ENCODE measurements around the gene GHR. TPM values are rescaled to one million over a fixed set of nuclear protein-coding genes. Genes with fewer than 3 reads are reported as not detected.

The GHR gene
- total RNA-seq, 1 experiment from 2014 or later, result 1.8 TPM

- no peak overlapping the region for H3K4me3 Mint-ChIP-seq (ENCODE audit: unreplicated experiment)
- no TSS peak for BruUV-seq (replicated peaks)
- H3K4me1 Mint-ChIP-seq (ENCODE audit: insufficient read depth, unreplicated experiment), result peaks cover 7% of the 10 kb centered on the region
- no peak overlapping the region for H3K27ac Mint-ChIP-seq (ENCODE audit: low read depth, unreplicated experiment)
- H3K27me3 Mint-ChIP-seq (ENCODE audit: insufficient read depth, unreplicated experiment), result no peaks in the 10 kb centered on the region
- peak; percentile 24 for DNase-seq (ENCODE audit: unreplicated experiment)
- ChIA-PET POLR2A (interaction anchor here (1.1 kb wide), 1 partner anchor 32 kb away, joined by 3 read pairs; no protein-coding TSS in a partner anchor), CTCF (interaction anchor here (1.3 kb wide), 1 partner anchor 10 kb away, joined by 3 read pairs; no protein-coding TSS in a partner anchor)
- TF ChIP-seq, protein P1, sequence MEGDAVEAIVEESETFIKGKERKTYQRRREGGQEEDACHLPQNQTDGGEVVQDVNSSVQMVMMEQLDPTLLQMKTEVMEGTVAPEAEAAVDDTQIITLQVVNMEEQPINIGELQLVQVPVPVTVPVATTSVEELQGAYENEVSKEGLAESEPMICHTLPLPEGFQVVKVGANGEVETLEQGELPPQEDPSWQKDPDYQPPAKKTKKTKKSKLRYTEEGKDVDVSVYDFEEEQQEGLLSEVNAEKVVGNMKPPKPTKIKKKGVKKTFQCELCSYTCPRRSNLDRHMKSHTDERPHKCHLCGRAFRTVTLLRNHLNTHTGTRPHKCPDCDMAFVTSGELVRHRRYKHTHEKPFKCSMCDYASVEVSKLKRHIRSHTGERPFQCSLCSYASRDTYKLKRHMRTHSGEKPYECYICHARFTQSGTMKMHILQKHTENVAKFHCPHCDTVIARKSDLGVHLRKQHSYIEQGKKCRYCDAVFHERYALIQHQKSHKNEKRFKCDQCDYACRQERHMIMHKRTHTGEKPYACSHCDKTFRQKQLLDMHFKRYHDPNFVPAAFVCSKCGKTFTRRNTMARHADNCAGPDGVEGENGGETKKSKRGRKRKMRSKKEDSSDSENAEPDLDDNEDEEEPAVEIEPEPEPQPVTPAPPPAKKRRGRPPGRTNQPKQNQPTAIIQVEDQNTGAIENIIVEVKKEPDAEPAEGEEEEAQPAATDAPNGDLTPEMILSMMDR (IDR thresholded peaks at IDR 0.05; ENCODE audit: unreplicated experiment), result no peak
- H3K9me3 Mint-ChIP-seq (ENCODE audit: unreplicated experiment), result peaks cover 7% of the 10 kb centered on the region
- no peaks in the 10 kb centered on the region for H3K36me3 Mint-ChIP-seq (ENCODE audit: insufficient read depth, unreplicated experiment)
- intact Hi-C loops (cut with micrococcal nuclease), result no loop called here
Observed at GRCh38 chr5:42387563-42387962, 35.7 kb upstream of the GHR start.

- Mint-ChIP-seq H3K27me3 (ENCODE audit: insufficient read depth, unreplicated experiment) (no peaks in the 10 kb centered on the region), H3K27ac (ENCODE audit: low read depth, unreplicated experiment) (no peak overlapping the region), H3K4me3 (ENCODE audit: unreplicated experiment) (no peak overlapping the region), H3K36me3 (ENCODE audit: insufficient read depth, unreplicated experiment) (no peaks in the 10 kb centered on the region), H3K9me3 (ENCODE audit: unreplicated experiment) (peaks cover 15% of the 10 kb centered on the region), H3K4me1 (ENCODE audit: insufficient read depth, unreplicated experiment) (peaks cover 7% of the 10 kb centered on the region)
- ChIA-PET CTCF (interaction anchor here (0.7 kb wide), 1 partner anchor 21 kb away, joined by 3 read pairs; no protein-coding TSS in a partner anchor), POLR2A (no interaction called here)
- intact Hi-C loops (cut with micrococcal nuclease), result no loop called here
- DNase-seq (ENCODE audit: unreplicated experiment), result no peak
- BruUV-seq (replicated peaks), result no TSS peak
- TF ChIP-seq, protein P1 (IDR thresholded peaks at IDR 0.05; ENCODE audit: unreplicated experiment), result no peak
Observed at GRCh38 chr5:42390115-42390514, 33.1 kb upstream of the GHR start.

DNA sequence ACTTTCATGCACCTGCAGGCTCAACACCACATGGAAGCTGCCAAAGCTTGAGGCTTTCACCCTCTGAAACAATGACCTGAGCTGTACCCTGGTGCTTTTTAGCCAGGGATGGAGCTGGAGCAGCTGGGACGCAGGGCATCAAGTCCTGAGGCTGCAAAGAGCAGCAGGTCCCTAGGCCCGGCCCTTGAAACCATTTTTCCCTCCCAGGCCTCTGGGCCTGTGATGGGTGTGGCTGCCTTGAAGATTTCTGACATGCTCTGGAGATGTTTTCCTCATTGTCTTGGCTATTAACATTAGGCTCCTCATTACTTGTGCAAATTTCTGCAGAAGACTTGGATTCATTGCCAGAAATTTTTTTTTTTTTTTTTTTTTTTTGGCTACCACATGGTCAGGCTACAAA is 30.3 kb upstream of the GHR start:
- Mint-ChIP-seq H3K36me3 (ENCODE audit: insufficient read depth, unreplicated experiment) (no peaks in the 10 kb centered on the region), H3K4me1 (ENCODE audit: insufficient read depth, unreplicated experiment) (peaks cover 3% of the 10 kb centered on the region), H3K27me3 (ENCODE audit: insufficient read depth, unreplicated experiment) (no peaks in the 10 kb centered on the region), H3K4me3 (ENCODE audit: unreplicated experiment) (no peak overlapping the region), H3K9me3 (ENCODE audit: unreplicated experiment) (peaks cover 15% of the 10 kb centered on the region), H3K27ac (ENCODE audit: low read depth, unreplicated experiment) (no peak overlapping the region)
- no TSS peak for BruUV-seq (replicated peaks)
- intact Hi-C loops (cut with micrococcal nuclease), result no loop called here
- TF ChIP-seq, protein P1 (IDR thresholded peaks at IDR 0.05; ENCODE audit: unreplicated experiment), result no peak
- ChIA-PET POLR2A (no interaction called here), CTCF (no interaction called here)
- DNase-seq (ENCODE audit: unreplicated experiment), result no peak

GRCh38 chr5:42396111-42396510 is 27.1 kb upstream of the GHR start:
- BruUV-seq (replicated peaks), result no TSS peak
- Mint-ChIP-seq H3K4me3 (ENCODE audit: unreplicated experiment) (no peak overlapping the region), H3K36me3 (ENCODE audit: insufficient read depth, unreplicated experiment) (no peaks in the 10 kb centered on the region), H3K27me3 (ENCODE audit: insufficient read depth, unreplicated experiment) (no peaks in the 10 kb centered on the region), H3K4me1 (ENCODE audit: insufficient read depth, unreplicated experiment) (no peaks in the 10 kb centered on the region), H3K27ac (ENCODE audit: low read depth, unreplicated experiment) (no peak overlapping the region), H3K9me3 (ENCODE audit: unreplicated experiment) (peaks cover 8% of the 10 kb centered on the region)
- ChIA-PET POLR2A (no interaction called here), CTCF (no interaction called here)
- intact Hi-C loops (cut with micrococcal nuclease), result no loop called here
- DNase-seq (ENCODE audit: unreplicated experiment), result no peak
- TF ChIP-seq, protein P1 (IDR thresholded peaks at IDR 0.05; ENCODE audit: unreplicated experiment), result no peak

Measured in MCF 10A (cell line).